ENCODE measurements around the gene CBLB.

- TF ChIP-seq, protein P1, sequence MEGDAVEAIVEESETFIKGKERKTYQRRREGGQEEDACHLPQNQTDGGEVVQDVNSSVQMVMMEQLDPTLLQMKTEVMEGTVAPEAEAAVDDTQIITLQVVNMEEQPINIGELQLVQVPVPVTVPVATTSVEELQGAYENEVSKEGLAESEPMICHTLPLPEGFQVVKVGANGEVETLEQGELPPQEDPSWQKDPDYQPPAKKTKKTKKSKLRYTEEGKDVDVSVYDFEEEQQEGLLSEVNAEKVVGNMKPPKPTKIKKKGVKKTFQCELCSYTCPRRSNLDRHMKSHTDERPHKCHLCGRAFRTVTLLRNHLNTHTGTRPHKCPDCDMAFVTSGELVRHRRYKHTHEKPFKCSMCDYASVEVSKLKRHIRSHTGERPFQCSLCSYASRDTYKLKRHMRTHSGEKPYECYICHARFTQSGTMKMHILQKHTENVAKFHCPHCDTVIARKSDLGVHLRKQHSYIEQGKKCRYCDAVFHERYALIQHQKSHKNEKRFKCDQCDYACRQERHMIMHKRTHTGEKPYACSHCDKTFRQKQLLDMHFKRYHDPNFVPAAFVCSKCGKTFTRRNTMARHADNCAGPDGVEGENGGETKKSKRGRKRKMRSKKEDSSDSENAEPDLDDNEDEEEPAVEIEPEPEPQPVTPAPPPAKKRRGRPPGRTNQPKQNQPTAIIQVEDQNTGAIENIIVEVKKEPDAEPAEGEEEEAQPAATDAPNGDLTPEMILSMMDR (conservative IDR thresholded peaks at IDR 0.05 in 1 of 2, IDR thresholded peaks at IDR 0.05 in 1 of 2; ENCODE audit: low read depth in 1 of 2, low read length in 2 of 2): no peak
- no peak for TF ChIP-seq EZH2 (IDR thresholded peaks at IDR 0.05; ENCODE audit: low read length, missing control alignments)
Measured at GRCh38 chr3:105747696-105748095, 121.1 kb downstream of the CBLB start.
